GM12878 (cell line): ENCODE results near the gene SLC2A2. TPM values are rescaled to one million over a fixed set of nuclear protein-coding genes. Genes with fewer than 3 reads are reported as not detected.

Experiments
- ATAC-seq: fragments of 200-7000 bp; cut with Tn5 transposase; 3 replicates; pipeline ENCODE4 v1.9.1; 2020; ENCODE audit warnings: mild to moderate bottlenecking, moderate library complexity
- BruUV-seq: library from RNA; stranded (reverse); fragments of 400-500 nt; replicated peaks from 2 replicates; lab custom pipeline; 2021; lab: Mats Ljungman, UMichigan
- CTCF ChIA-PET: fragments of 300-600 bp; sonication (Branson Sonifier 250); formaldehyde crosslinking; extraction: SDS; loops from one replicate; lab custom pipeline; 2021; ENCODE audit warnings: inconsistent platforms; lab: Yijun Ruan, JAX
- POLR2A ChIA-PET: fragments of 350-600 bp; formaldehyde crosslinking; extraction: SDS; loops from one replicate; lab custom pipeline; 2021; ENCODE audit warnings: inconsistent platforms; lab: Charles Lee
- RAD21 ChIA-PET: fragments of 300-600 bp; sonication (Branson Sonifier 250); formaldehyde crosslinking; loops from one replicate; lab custom pipeline; 2023; ENCODE audit warnings: antibody characterized with exemption; ENCODE audit not compliant: unreplicated experiment; lab: Charles Lee
- SMC1A ChIA-PET: fragments of 300-600 bp; sonication (Branson Sonifier 250); formaldehyde crosslinking; loops from one replicate; lab custom pipeline; 2023; ENCODE audit not compliant: unreplicated experiment, uncharacterized antibody; lab: Charles Lee
- DNase-seq: peaks from one replicate; pipeline ENCODE4 v3.0.0-alpha.2; 2011; ENCODE audit warnings: low read depth, low spot score
- FAIRE-seq: peaks from 3 replicates; lab custom pipeline; 2011; peaks lifted over from hg19 to GRCh38; lab: Jason Lieb, UNC
- H2AFZ ChIP-seq: 2 replicates; pipeline ENCODE4 v1.6.0; 2011; ENCODE audit warnings: low read depth, low read length, control low read depth; ENCODE audit not compliant: control insufficient read depth
- H3K27ac ChIP-seq: 2 replicates; pipeline ENCODE4 v1.5.1; 2011; ENCODE audit warnings: control low read depth; ENCODE audit not compliant: control insufficient read depth, insufficient read depth
- H3K27me3 ChIP-seq, 2 experiments: replicated peaks in 1 of 2; 2 replicates each; pipeline versions ENCODE4 v1.6.0 to v1.6.1; 2011; ENCODE audit warnings: low read length in 1 of 2; ENCODE audit not compliant: control insufficient read depth in 2 of 2, insufficient read depth in 2 of 2
- H3K36me3 ChIP-seq, 2 experiments: 2 replicates each; pipeline ENCODE4 v1.5.1; 2011; ENCODE audit warnings: low read length in 1 of 2; ENCODE audit not compliant: control insufficient read depth in 2 of 2, insufficient read depth in 2 of 2
- H3K4me1 ChIP-seq: 2 replicates; pipeline ENCODE4 v1.6.1; 2011; ENCODE audit warnings: mild to moderate bottlenecking, low read length, moderate library complexity, mixed read lengths; ENCODE audit not compliant: control insufficient read depth, insufficient read depth
- H3K4me2 ChIP-seq: 2 replicates; pipeline ENCODE4 v1.6.0; 2011; ENCODE audit warnings: control low read depth; ENCODE audit not compliant: control insufficient read depth, insufficient read depth
- H3K4me3 ChIP-seq: fragments of 200-600 bp; sonication (generic); 2 replicates; pipeline ENCODE4 v1.5.1; 2016
- H3K79me2 ChIP-seq: 2 replicates; pipeline ENCODE4 v1.6.0; 2011; ENCODE audit warnings: low read length; ENCODE audit not compliant: control insufficient read depth, insufficient read depth
- H3K9ac ChIP-seq: 2 replicates; pipeline ENCODE4 v1.8.0; 2011; ENCODE audit warnings: low read length, control low read depth, mixed read lengths; ENCODE audit not compliant: control insufficient read depth, insufficient read depth
- H3K9me3 ChIP-seq: replicated peaks from 3 replicates; pipeline ENCODE4 v1.5.1; 2011; ENCODE audit warnings: mild to moderate bottlenecking, low read length; ENCODE audit not compliant: control insufficient read depth, insufficient read depth
- H4K20me1 ChIP-seq: 2 replicates; pipeline ENCODE4 v1.6.0; 2011; ENCODE audit not compliant: control insufficient read depth, insufficient read depth
- MTA2 ChIP-seq: fragments of 450-650 bp; IDR thresholded peaks from 2 replicates; pipeline ENCODE4 v1.6.1; 2016; ENCODE audit warnings: low read depth, mild to moderate bottlenecking, moderate library complexity
- NFYA ChIP-seq: IDR thresholded peaks from 2 replicates; pipeline ENCODE4 v1.6.1; 2011; ENCODE audit warnings: low read depth, mild to moderate bottlenecking, low read length, improper control_type of control experiment, borderline replicate concordance
- RB1 ChIP-seq: fragments of 450-650 bp; formaldehyde crosslinking; IDR thresholded peaks from 2 replicates; pipeline ENCODE4 v1.6.1; 2017; ENCODE audit warnings: mild to moderate bottlenecking, borderline replicate concordance
- WRNIP1 ChIP-seq: IDR thresholded peaks from 2 replicates; pipeline ENCODE4 v1.6.1; 2011; ENCODE audit warnings: low read depth, low read length, improper control_type of control experiment, borderline replicate concordance
- ZNF217 ChIP-seq: fragments of 450-650 bp; IDR thresholded peaks from 2 replicates; pipeline ENCODE4 v1.6.1; 2017; ENCODE audit warnings: antibody characterized with exemption, mild to moderate bottlenecking
- WGBS: methylation state at CpG from one replicate; pipeline ENCODE4 v1.1.6; 2016; ENCODE audit warnings: low lambda C conversion rate; ENCODE audit not compliant: insufficient replicate concordance, insufficient coverage; ENCODE audit errors: missing lambda C conversion rate; 5-methylcytosine and 5-hydroxymethylcytosine counted together
- in situ Hi-C: fragments of 300-500 bp; cut with MboI; formaldehyde crosslinking; loops from 9 replicates; pipeline ENCODE4 v1.14.3; 2018; ENCODE audit warnings: mixed read lengths
- intact Hi-C: fragments of 100-400 bp; cut with micrococcal nuclease; formaldehyde crosslinking; loops from one replicate; pipeline ENCODE4 v1.14.2; 2022; ENCODE audit not compliant: unreplicated experiment
- polyA plus RNA-seq, 11 experiments: library from polyadenylated mRNA; depleted of rRNA in 4 of 11; unstranded in 6 of 11; stranded (reverse) in 5 of 11; fragments of >200 nt; fragmentation: Nextera tagmentation in 4 of 11; fragmentation: Illumina TruSeq in 1 of 11; extraction: Ambion mirVana in 4 of 11; extraction: Trizol in 1 of 11; gene quantifications; 1 replicate in 1 of 11; 2 replicates in 10 of 11; pipeline versions ENCODE4 v1.2.1 to v1.2.3, GENCODE V29; 2011 to 2016; ENCODE audit warnings: inconsistent platforms in 2 of 11, missing spikeins in 2 of 11, low read depth in 1 of 11
- total RNA-seq, 4 experiments: library from RNA; depleted of rRNA in 3 of 4; stranded (reverse); fragments of >200 nt in 3 of 4; fragmentation: Illumina TruSeq in 1 of 4; extraction: Trizol in 1 of 4; gene quantifications; 2 replicates each; pipeline versions ENCODE4 v1.2.1 to v1.2.3, GENCODE V29; 2013 to 2021
- TF ChIP-seq, protein P1 (sequence below): IDR thresholded peaks from 2 replicates; pipeline ENCODE4 v1.6.1; 2011; ENCODE audit warnings: mild to moderate bottlenecking, low read depth, low read length, moderate library complexity; ENCODE audit not compliant: insufficient replicate concordance
- TF ChIP-seq, protein P2 (sequence below): fragments of 450-650 bp; IDR thresholded peaks from 2 replicates; pipeline ENCODE4 v1.6.1; 2016; ENCODE audit warnings: mild to moderate bottlenecking

The SLC2A2 gene
- total and polyA plus RNA-seq, 10 of the 15 experiments (the other 5 are each of a cell fraction or from before 2014, with no cell fraction given) = 0.04 to 0.10 (median 0.04) TPM; not detected in 7

DNA sequence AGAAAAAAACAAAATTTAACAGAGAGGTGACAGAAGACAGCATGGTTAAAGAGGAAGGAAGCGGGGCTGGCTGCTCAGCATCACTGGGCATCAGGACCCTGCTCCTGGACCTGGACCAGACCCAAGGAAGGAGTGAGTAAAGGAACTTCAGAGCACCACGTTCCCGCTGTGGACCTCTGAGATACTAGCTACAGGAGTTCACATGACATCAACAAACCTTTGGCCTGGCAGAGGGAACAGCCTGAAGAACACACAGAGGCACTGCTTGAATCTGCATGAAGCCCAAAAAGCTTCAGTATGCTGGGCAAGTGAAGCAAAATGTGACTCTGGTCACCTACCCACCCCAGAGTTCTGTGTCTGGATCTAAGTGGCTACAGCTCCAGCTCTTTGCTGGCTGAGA, 38.1 kb downstream of the SLC2A2 start:
- Histone ChIP-seq H3K4me1 (no peaks in the 10 kb centered on the region), H3K27ac (no peak overlapping the region), H4K20me1 (no peaks in the 10 kb centered on the region), H3K4me3 (no peak overlapping the region), H3K9me3 (no peaks in the 10 kb centered on the region; the same call in 2 of the 3 replicates), H3K36me3 (no peaks in the 10 kb centered on the region), H3K4me2 (no peak overlapping the region), H3K79me2 (no peaks in the 10 kb centered on the region), H3K9ac (no peak overlapping the region), H3K27me3 (no peaks in the 10 kb centered on the region; a peak in 1 of 4 replicates), H2AFZ (no peak overlapping the region)
- BruUV-seq = no TSS peak
- in situ Hi-C loops (no loop called here), intact Hi-C loops (no loop called here)
- DNase-seq (no peak), FAIRE-seq (no peak), ATAC-seq (no peak)
- no peak for TF ChIP-seq WRNIP1
- TF ChIP-seq, protein P1, sequence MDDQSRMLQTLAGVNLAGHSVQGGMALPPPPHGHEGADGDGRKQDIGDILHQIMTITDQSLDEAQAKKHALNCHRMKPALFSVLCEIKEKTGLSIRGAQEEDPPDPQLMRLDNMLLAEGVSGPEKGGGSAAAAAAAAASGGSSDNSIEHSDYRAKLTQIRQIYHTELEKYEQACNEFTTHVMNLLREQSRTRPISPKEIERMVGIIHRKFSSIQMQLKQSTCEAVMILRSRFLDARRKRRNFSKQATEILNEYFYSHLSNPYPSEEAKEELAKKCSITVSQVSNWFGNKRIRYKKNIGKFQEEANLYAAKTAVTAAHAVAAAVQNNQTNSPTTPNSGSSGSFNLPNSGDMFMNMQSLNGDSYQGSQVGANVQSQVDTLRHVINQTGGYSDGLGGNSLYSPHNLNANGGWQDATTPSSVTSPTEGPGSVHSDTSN = no peak
- 0% methylated on average over 3 of the region's 3 CpGs for WGBS
- ChIA-PET SMC1A (interaction anchor here (1.4 to 1.6 kb wide), 2 partner anchors 9 to 10 kb away, joined by 4 to 5 read pairs; no protein-coding TSS in a partner anchor), RAD21 (no interaction called here), CTCF (interaction anchor here (1.0 to 1.8 kb wide), 2 partner anchors 11 to 561 kb away, joined by 3 to 6 read pairs; no protein-coding TSS in a partner anchor), POLR2A (no interaction called here)

DNA sequence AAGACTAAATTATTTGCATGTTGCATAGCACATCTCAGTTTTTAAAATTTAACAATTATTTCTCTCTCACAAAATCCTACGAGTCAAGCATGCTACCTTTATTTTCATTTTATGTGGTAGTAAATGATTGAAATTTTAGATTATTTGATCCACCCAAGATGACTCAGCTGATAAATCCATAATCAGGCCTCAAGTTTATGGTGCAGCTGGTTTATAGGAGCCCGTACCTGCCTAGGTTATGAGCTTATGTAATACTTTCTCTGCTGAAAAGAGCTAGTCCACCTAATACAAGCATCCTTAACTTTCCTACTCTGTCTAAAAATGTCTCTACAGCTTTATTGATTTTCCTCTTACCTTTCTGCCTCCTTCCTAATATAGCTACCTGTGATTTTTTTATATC, 41.2 kb downstream of the SLC2A2 start:
- H3K9ac ChIP-seq = no peak overlapping the region
- no peak overlapping the region for H3K4me3 ChIP-seq
- ChIA-PET SMC1A (interaction anchor here (1.0 to 1.7 kb wide), 4 partner anchors 11 to 29 kb away, joined by 3 to 7 read pairs (median 4); no protein-coding TSS in a partner anchor), CTCF (interaction anchor here (0.6 to 1.4 kb wide), 4 partner anchors 20 to 581 kb away, joined by 3 to 4 read pairs (median 4); no protein-coding TSS in a partner anchor), RAD21 (interaction anchor here (1.5 kb wide), 1 partner anchor 8 kb away, joined by 3 read pairs; no protein-coding TSS in a partner anchor), POLR2A (interaction anchor here (0.5 to 0.6 kb wide), 2 partner anchors 23 to 587 kb away, joined by 3 read pairs; no protein-coding TSS in a partner anchor)
- no peak for DNase-seq
- H2AFZ ChIP-seq = no peak overlapping the region
- no peak overlapping the region for H3K4me2 ChIP-seq
- no peaks in the 10 kb centered on the region for H3K36me3 ChIP-seq
- H3K9me3 ChIP-seq = no peaks in the 10 kb centered on the region; the same call in 2 of the 3 replicates
- no peaks in the 10 kb centered on the region for H3K79me2 ChIP-seq
- FAIRE-seq = no peak
- TF ChIP-seq, protein P2, sequence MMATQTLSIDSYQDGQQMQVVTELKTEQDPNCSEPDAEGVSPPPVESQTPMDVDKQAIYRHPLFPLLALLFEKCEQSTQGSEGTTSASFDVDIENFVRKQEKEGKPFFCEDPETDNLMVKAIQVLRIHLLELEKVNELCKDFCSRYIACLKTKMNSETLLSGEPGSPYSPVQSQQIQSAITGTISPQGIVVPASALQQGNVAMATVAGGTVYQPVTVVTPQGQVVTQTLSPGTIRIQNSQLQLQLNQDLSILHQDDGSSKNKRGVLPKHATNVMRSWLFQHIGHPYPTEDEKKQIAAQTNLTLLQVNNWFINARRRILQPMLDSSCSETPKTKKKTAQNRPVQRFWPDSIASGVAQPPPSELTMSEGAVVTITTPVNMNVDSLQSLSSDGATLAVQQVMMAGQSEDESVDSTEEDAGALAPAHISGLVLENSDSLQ = no peak
- TF ChIP-seq NFYA (no peak), MTA2 (no peak), ZNF217 (no peak), RB1 (no peak)
- H3K4me1 ChIP-seq = no peaks in the 10 kb centered on the region
- no peaks in the 10 kb centered on the region for H4K20me1 ChIP-seq
- H3K27ac ChIP-seq = no peak overlapping the region
- no peak for ATAC-seq
- intact Hi-C loops (no loop called here), in situ Hi-C loops (no loop called here)
- 17% methylated on average over 2 of the region's 2 CpGs for WGBS
- H3K27me3 ChIP-seq = no peaks in the 10 kb centered on the region; a peak in 1 of 4 replicates
- no TSS peak for BruUV-seq
